Measurements from ENCODE around the gene PTPRC. TPM values are rescaled to one million over a fixed set of nuclear protein-coding genes. Genes with fewer than 3 reads are reported as not detected.

The PTPRC gene
- total RNA-seq, 1 donor from 2014 or later = not detected

DNA sequence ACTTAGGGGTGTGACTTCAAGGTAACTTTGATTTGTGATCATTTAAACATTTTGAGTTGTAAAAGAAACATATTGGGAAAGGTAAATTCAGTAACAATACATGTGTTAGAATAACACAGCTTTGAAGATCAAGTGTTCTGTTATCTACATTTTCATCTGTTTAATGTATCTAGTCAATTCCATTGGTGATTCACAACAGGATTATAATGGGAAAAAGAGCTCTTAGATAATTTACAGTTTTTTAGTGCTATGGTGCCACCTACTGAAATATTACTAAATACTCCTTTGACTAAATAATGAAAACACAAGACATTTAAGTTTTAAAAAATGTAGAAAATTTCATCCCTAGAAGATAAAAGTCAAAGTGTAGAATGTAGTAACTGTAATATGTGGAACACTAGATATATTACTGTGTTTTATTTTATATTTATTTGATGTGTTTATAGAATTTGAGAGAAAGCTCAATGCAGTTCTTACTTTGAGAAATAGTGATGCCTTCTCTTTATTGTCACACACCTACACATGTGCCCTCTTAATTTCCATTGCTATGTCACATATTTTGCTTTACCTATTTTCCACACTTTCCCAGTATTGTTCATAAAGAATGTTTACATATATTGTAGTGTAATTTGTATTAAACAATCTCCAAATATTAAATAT is 47.4 kb downstream of the PTPRC start:
- Mint-ChIP-seq H3K9me3 (ENCODE audit: unreplicated experiment) (no peaks in the 10 kb centered on the region), H3K27me3 (ENCODE audit: unreplicated experiment) (no peaks in the 10 kb centered on the region), H3K4me3 (ENCODE audit: unreplicated experiment) (no peak overlapping the region), H3K4me1 (ENCODE audit: unreplicated experiment) (no peaks in the 10 kb centered on the region), H3K27ac (ENCODE audit: unreplicated experiment) (no peak overlapping the region), H3K36me3 (ENCODE audit: low read depth, unreplicated experiment) (no peaks in the 10 kb centered on the region)
- no peak for DNase-seq (ENCODE audit: low spot score)
- TF ChIP-seq, protein P1, sequence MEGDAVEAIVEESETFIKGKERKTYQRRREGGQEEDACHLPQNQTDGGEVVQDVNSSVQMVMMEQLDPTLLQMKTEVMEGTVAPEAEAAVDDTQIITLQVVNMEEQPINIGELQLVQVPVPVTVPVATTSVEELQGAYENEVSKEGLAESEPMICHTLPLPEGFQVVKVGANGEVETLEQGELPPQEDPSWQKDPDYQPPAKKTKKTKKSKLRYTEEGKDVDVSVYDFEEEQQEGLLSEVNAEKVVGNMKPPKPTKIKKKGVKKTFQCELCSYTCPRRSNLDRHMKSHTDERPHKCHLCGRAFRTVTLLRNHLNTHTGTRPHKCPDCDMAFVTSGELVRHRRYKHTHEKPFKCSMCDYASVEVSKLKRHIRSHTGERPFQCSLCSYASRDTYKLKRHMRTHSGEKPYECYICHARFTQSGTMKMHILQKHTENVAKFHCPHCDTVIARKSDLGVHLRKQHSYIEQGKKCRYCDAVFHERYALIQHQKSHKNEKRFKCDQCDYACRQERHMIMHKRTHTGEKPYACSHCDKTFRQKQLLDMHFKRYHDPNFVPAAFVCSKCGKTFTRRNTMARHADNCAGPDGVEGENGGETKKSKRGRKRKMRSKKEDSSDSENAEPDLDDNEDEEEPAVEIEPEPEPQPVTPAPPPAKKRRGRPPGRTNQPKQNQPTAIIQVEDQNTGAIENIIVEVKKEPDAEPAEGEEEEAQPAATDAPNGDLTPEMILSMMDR (IDR thresholded peaks at IDR 0.05; ENCODE audit: unreplicated experiment) = no peak

DNA sequence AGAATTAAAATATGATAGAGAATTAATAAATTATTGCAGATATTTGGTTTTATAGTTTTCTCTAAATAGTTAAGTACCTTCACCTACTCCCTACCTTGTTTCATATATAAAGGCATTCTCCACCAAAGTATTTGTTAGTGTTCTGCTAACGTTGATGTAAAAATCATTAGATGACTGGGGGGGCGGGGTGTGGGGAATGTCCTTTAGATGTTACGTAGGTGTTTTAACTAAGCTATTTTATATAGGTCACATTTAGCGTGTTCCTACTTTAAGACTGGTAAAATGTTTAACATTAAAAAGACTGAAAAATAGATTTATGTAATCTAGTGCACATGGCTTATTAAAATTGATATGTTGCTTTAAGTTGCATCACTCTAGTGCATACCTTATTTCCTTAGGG is 48.6 kb downstream of the PTPRC start:
- no peaks in the 10 kb centered on the region for H3K27me3 Mint-ChIP-seq (ENCODE audit: unreplicated experiment)
- H3K36me3 Mint-ChIP-seq (ENCODE audit: low read depth, unreplicated experiment) = no peaks in the 10 kb centered on the region
- H3K4me1 Mint-ChIP-seq (ENCODE audit: unreplicated experiment) = no peaks in the 10 kb centered on the region
- TF ChIP-seq, protein P1 (IDR thresholded peaks at IDR 0.05; ENCODE audit: unreplicated experiment) = no peak
- no peak overlapping the region for H3K27ac Mint-ChIP-seq (ENCODE audit: unreplicated experiment)
- no peaks in the 10 kb centered on the region for H3K9me3 Mint-ChIP-seq (ENCODE audit: unreplicated experiment)
- no peak for DNase-seq (ENCODE audit: low spot score)
- no peak overlapping the region for H3K4me3 Mint-ChIP-seq (ENCODE audit: unreplicated experiment)

DNA sequence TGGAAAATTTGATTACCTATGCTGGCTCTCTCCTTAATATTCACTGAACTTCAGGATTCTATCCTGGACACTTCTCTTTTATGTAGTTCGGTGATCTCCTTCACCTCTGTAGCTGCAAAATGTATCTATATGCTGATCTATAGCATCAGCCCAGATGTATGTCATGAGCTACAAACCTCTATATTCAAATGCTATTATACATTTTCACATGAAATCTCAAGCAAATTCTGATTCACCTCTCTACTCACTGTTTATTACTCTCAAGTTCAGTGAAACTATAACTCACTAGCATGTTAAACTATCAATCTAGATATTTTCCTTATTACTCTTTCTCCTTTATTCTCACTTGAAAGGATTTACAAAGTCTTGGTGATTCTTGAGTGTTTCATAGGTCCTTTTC is 52.2 kb downstream of the PTPRC start:
- Mint-ChIP-seq H3K27me3 (ENCODE audit: unreplicated experiment) (no peaks in the 10 kb centered on the region), H3K27ac (ENCODE audit: unreplicated experiment) (no peak overlapping the region), H3K4me3 (ENCODE audit: unreplicated experiment) (no peak overlapping the region), H3K9me3 (ENCODE audit: unreplicated experiment) (no peaks in the 10 kb centered on the region), H3K4me1 (ENCODE audit: unreplicated experiment) (no peaks in the 10 kb centered on the region), H3K36me3 (ENCODE audit: low read depth, unreplicated experiment) (no peaks in the 10 kb centered on the region)
- DNase-seq (ENCODE audit: low spot score) = no peak
- TF ChIP-seq, protein P1 (IDR thresholded peaks at IDR 0.05; ENCODE audit: unreplicated experiment) = no peak

DNA sequence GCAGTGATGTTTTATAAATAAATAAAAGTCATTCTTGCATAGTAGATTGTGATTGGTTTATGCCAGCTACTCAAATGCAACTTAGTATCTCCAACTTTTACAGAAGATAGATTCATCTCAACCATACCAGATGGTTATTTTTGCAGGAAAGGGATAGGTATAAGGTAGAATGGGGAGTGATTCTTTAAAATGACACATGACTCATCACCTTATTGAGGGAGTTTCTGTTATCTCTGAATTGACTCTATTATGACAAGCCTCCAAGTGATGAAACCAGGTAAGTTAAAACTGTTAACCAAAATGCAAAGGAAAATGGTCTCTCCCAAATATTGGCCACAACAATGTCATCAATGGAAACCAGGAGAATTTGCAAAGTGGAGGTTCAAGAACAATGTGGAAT is 54.5 kb downstream of the PTPRC start:
- no peaks in the 10 kb centered on the region for H3K9me3 Mint-ChIP-seq (ENCODE audit: unreplicated experiment)
- no peaks in the 10 kb centered on the region for H3K36me3 Mint-ChIP-seq (ENCODE audit: low read depth, unreplicated experiment)
- TF ChIP-seq, protein P1 (IDR thresholded peaks at IDR 0.05; ENCODE audit: unreplicated experiment) = no peak
- no peak overlapping the region for H3K27ac Mint-ChIP-seq (ENCODE audit: unreplicated experiment)
- DNase-seq (ENCODE audit: low spot score) = no peak
- H3K4me3 Mint-ChIP-seq (ENCODE audit: unreplicated experiment) = no peak overlapping the region
- no peaks in the 10 kb centered on the region for H3K4me1 Mint-ChIP-seq (ENCODE audit: unreplicated experiment)
- H3K27me3 Mint-ChIP-seq (ENCODE audit: unreplicated experiment) = no peaks in the 10 kb centered on the region

DNA sequence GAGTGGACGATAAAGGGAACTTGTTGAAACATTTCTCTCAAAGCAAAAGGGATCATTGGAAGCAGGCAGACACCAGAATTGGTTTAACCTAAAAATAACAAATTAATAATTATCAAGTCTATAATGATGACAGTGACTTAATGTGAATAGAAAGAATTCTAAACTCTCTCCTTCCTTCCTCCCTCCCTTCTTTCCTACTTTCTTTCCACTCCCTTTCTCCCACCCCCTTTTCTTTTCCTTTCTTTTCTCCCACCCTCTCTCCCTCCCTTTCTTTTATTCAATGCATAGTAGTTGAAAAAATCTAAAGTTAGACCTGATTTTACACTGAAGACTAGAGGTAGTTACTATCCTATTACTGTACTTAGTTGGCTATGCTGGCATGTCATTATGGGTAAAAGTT is 55.7 kb downstream of the PTPRC start:
- Mint-ChIP-seq H3K4me3 (ENCODE audit: unreplicated experiment) (no peak overlapping the region), H3K36me3 (ENCODE audit: low read depth, unreplicated experiment) (no peaks in the 10 kb centered on the region), H3K4me1 (ENCODE audit: unreplicated experiment) (no peaks in the 10 kb centered on the region), H3K9me3 (ENCODE audit: unreplicated experiment) (no peaks in the 10 kb centered on the region), H3K27me3 (ENCODE audit: unreplicated experiment) (no peaks in the 10 kb centered on the region), H3K27ac (ENCODE audit: unreplicated experiment) (no peak overlapping the region)
- TF ChIP-seq, protein P1 (IDR thresholded peaks at IDR 0.05; ENCODE audit: unreplicated experiment) = no peak
- DNase-seq (ENCODE audit: low spot score) = no peak
